GM12891 (cell line): ENCODE results near the gene SLC24A3.

Source experiments
- DNase-seq: peaks from one replicate; pipeline ENCODE4 v3.0.0; 2011; ENCODE audit warnings: low spot score; ENCODE audit not compliant: insufficient read length
- FAIRE-seq: peaks from 2 replicates; lab custom pipeline; 2011; peaks lifted over from hg19 to GRCh38; lab: Jason Lieb, UNC
- PAX5 ChIP-seq: IDR thresholded peaks from 2 replicates; pipeline ENCODE4 v1.6.1; 2011; ENCODE audit warnings: low read length, moderate library complexity, mild to moderate bottlenecking; ENCODE audit not compliant: insufficient read depth, severe bottlenecking
- POLR2A ChIP-seq: IDR thresholded peaks from 2 replicates; pipeline ENCODE4 v1.6.1; 2011; ENCODE audit warnings: low read depth, low read length, control low read depth
- POLR2AphosphoS5 ChIP-seq: IDR thresholded peaks from 2 replicates; pipeline ENCODE4 v1.6.1; 2011; ENCODE audit warnings: low read depth, low read length, control low read depth
- POU2F2 ChIP-seq: IDR thresholded peaks from 2 replicates; pipeline ENCODE4 v1.6.1; 2011; ENCODE audit warnings: low read depth, mild to moderate bottlenecking, control low read depth, low read length, moderate library complexity
- SPI1 ChIP-seq: IDR thresholded peaks from 2 replicates; pipeline ENCODE4 v1.6.1; 2011; ENCODE audit warnings: low read depth, low read length, control low read depth
- TAF1 ChIP-seq: IDR thresholded peaks from 2 replicates; pipeline ENCODE4 v1.6.1; 2011; ENCODE audit warnings: low read depth, low read length, control low read depth

The SLC24A3 gene

GRCh38 chr20:19583532-19584175 lies 371.2 kb downstream of the SLC24A3 start:
- no peak for FAIRE-seq
- DNase-seq, result peak; percentile 46
- TF ChIP-seq PAX5, result no peak
- TF ChIP-seq POLR2A, result no peak
- TF ChIP-seq TAF1, result no peak
- TF ChIP-seq POU2F2, result no peak
- TF ChIP-seq SPI1, result peak; percentile 17; the same call in 1 of the 2 replicates

- TF ChIP-seq TAF1 (no peak), SPI1 (no peak), POU2F2 (no peak), POLR2A (no peak), POLR2AphosphoS5 (no peak), PAX5 (no peak)
- FAIRE-seq (no peak), DNase-seq (no peak)
These were observed 375.8 kb downstream of the SLC24A3 start for GRCh38 chr20:19588241-19588640.

DNA sequence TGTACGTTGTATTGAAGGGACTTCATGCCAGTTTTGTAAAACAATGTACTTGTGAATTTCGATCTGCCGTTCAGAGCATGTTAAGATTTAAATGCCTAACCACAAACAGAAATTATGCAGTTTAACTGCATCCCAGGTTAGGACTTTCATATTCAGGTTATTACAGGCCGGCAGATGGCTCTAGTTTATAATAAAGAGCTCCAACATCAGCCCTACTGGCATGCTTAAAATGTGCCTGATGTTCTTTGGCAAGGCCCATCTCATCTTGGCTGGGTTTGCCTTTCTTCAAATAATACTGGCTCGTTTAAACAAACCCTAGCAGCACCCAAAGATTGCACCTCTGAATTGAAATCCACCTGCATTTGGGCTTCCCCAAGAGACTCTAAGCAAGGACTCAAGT lies 376.3 kb downstream of the SLC24A3 start:
- TF ChIP-seq POLR2A (no peak), SPI1 (no peak), TAF1 (no peak), POLR2AphosphoS5 (no peak), POU2F2 (no peak), PAX5 (no peak)
- DNase-seq (no peak), FAIRE-seq (no peak)

- no peak for DNase-seq
- TF ChIP-seq SPI1, result no peak
- no peak for TF ChIP-seq POU2F2
- no peak for TF ChIP-seq POLR2A
- TF ChIP-seq TAF1, result no peak
- TF ChIP-seq PAX5, result no peak
- no peak for TF ChIP-seq POLR2AphosphoS5
- FAIRE-seq, result no peak
These were observed 377.4 kb downstream of the SLC24A3 start for GRCh38 chr20:19589787-19590362.

DNA sequence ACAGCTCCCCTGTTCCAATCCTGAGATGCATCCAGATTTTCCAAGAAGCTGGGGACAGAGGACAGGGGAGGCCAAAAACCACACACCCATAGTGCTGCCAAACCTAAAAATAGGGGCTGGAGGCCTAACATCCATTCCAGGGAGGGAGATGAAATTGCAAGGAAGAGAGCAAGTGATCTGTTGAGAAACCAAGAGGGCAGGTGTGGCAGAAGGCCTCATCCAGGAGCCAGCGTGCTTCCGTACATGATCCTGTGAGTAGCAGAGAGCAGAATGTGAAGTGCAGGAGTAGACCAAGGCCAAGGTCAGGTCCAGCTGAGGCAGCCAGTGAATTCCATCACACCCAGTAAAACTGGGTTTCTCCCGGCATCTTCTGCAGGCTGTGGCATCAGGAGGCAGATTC lies 377.9 kb downstream of the SLC24A3 start:
- FAIRE-seq, result no peak

DNA sequence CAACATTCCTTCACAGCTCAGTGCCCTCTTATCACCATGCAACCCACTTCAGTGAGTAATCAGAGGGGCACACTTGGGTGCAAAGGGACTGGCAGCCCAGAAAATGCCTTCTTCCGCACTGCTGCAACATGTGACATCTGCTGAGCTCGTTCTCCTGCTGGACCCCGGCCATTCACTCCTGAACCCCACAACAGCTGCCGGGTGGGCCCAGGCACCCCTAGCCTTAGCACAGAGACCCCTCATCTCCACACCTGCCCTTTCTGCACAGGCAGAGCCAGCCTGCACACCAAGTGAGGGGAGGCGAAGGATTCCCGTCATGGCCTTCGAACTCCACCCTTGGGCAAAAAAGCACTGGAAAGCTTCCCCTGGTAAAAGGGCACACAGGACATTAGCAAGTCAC lies 381.3 kb downstream of the SLC24A3 start:
- DNase-seq, result no peak
- TF ChIP-seq PAX5 (no peak), POLR2A (no peak), POLR2AphosphoS5 (no peak), TAF1 (no peak)
- no peak for FAIRE-seq

More for the DNA sequence above, 377.9 kb downstream of the SLC24A3 start:
- DNase-seq, result no peak
- TF ChIP-seq PAX5, result no peak
- no peak for TF ChIP-seq POU2F2
- TF ChIP-seq POLR2A, result no peak
- no peak for TF ChIP-seq SPI1
- no peak for TF ChIP-seq POLR2AphosphoS5
- no peak for TF ChIP-seq TAF1

GRCh38 chr20:19594896-19595295 lies 382.5 kb downstream of the SLC24A3 start:
- DNase-seq (no peak), FAIRE-seq (no peak)
- TF ChIP-seq POU2F2, result no peak
- no peak for TF ChIP-seq SPI1
- no peak for TF ChIP-seq POLR2A
- no peak for TF ChIP-seq POLR2AphosphoS5
- no peak for TF ChIP-seq TAF1
- TF ChIP-seq PAX5, result no peak

- no peak for TF ChIP-seq PAX5
These were observed 385.8 kb downstream of the SLC24A3 start for GRCh38 chr20:19598117-19598850.

DNA sequence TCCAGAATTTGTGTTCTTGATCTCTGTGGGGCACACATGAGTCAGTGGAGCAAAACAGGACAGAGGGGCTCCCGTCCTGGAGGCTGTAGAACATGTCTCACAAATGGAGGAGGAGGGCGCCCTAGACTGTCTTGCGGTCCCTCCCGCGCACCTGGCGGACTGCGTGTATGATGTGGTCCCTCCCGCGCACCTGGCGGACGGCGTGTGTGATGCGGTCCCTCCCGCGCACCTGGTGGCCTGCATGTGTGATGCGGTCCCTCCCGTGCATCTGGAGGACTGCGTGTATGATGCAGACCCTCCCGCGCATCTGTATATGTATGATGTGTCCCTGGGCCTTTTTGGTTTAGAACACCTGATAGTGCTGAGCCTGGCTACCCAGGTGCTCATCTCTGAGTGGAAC lies 386.8 kb downstream of the SLC24A3 start:
- TF ChIP-seq SPI1 (no peak), POU2F2 (no peak), TAF1 (no peak)
- FAIRE-seq (no peak), DNase-seq (no peak)

More at GRCh38 chr20:19598117-19598850, 385.8 kb downstream of the SLC24A3 start:
- FAIRE-seq (no peak), DNase-seq (no peak)

DNA sequence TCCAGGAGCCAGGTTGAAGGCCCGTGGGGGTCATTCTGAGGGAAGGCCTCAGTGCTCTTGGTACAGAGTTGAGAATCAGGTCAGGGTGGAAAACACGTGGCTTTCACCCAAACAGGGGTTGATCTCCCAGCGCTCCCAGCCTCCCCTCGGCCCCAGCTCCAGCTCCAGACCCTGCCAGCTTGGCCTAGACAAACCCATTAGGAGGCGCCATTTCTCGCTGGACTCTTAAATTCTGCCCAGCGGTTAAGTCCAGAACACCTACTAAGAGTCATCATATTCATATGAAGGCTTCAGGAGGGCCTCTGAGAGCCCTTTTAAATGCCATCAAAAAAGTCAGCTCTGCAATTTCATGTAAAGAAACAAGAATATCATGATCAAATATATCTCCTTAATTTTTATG lies 387.6 kb downstream of the SLC24A3 start:
- DNase-seq (no peak), FAIRE-seq (no peak)
- TF ChIP-seq PAX5 (no peak), TAF1 (no peak), POLR2AphosphoS5 (no peak), SPI1 (no peak), POLR2A (no peak), POU2F2 (no peak)
